ENCODE data around the gene CHL1.

DNA sequence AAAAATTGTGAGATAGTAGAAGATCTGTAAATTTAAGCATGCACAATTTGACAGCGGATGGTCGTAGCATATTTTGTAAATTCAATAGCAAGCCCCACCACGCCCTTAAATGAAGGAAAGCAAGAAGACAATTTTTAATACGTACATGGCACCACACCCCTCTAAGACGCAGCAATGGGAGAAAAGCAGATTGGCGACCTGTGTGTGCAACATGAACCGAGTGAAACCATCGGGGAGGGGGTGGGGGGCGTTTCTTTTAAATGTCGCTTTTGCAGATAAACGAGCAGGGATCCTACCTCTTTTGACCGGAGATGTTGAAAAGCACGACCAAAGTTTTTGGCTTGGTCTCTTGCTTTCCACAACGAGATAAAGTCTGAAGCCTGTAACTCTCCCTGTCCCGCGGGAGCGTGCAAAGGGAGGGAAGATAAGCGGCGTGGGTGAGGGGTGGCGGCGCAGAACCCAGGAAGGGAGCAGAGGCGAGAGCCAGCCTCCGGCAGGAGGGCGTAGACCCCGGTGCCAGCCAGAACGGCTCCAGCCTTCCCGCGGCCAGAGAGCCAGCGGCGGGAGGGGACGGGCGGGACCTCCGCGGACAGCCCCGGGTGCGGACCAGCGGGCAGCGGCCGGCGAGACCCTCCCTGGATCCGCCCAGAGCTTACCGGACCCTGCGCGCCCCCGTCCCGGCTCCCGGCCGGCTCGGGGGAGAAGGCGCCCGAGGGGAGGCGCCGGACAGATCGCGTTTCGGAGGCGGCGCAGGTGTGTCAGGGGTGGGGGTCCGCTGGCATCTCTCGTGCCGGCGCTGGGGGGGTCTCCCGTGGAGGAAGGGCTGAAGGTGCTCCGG is at the start of gene CHL1:
- TF ChIP-seq EP300 (IDR thresholded peaks at IDR 0.05; ENCODE audit: borderline replicate concordance) (no peak), YY1 (IDR thresholded peaks at IDR 0.05; ENCODE audit: low read depth) (no peak), TAF1 (IDR thresholded peaks at IDR 0.05; ENCODE audit: low read depth) (no peak), TEAD4 (IDR thresholded peaks at IDR 0.05) (no peak), CREB1 (IDR thresholded peaks at IDR 0.05; ENCODE audit: low read depth) (no peak)

Data from Ishikawa (cell line).